OCI-LY3 (cell line): ENCODE results near the gene MRTFA.

Experiments used
- EZH2phosphoT487 ChIP-seq: fragments of 200-600 bp; shearing (Covaris generic); IDR thresholded peaks from 2 replicates; pipeline ENCODE4 v1.6.1; 2018; ENCODE audit warnings: antibody characterized with exemption, mixed run types, low read depth
- TF ChIP-seq, protein P1 (sequence below): fragments of 200-600, 300-600 bp; sonication (generic); IDR thresholded peaks from 2 replicates; pipeline ENCODE4 v1.5.1; 2014; ENCODE audit warnings: antibody characterized with exemption, low read length, low read depth

DNA sequence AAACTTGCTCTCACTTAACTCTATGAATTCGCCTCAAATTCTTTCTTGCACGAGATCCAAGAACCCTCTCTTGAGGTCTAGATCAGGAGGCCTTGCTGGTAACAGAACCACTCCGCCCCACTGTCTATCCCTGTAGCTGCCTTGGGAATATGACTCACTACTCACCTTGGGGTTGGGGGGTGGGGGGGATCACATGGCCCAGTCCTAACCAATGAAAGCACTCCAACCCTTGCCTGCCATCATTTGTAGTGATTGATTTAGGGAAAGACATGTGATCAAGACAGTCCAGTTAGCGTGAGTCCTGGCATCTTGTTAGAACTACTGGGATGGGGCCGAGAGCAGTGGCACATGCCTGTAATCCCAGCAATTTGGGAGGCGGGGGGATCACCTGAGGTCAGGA lies 4.8 kb upstream of the MRTFA start:
- TF ChIP-seq, protein P1, sequence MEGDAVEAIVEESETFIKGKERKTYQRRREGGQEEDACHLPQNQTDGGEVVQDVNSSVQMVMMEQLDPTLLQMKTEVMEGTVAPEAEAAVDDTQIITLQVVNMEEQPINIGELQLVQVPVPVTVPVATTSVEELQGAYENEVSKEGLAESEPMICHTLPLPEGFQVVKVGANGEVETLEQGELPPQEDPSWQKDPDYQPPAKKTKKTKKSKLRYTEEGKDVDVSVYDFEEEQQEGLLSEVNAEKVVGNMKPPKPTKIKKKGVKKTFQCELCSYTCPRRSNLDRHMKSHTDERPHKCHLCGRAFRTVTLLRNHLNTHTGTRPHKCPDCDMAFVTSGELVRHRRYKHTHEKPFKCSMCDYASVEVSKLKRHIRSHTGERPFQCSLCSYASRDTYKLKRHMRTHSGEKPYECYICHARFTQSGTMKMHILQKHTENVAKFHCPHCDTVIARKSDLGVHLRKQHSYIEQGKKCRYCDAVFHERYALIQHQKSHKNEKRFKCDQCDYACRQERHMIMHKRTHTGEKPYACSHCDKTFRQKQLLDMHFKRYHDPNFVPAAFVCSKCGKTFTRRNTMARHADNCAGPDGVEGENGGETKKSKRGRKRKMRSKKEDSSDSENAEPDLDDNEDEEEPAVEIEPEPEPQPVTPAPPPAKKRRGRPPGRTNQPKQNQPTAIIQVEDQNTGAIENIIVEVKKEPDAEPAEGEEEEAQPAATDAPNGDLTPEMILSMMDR: no peak
- no peak for TF ChIP-seq EZH2phosphoT487
